Measurements from ENCODE around the gene C1D.

- TF ChIP-seq CTCF (IDR thresholded peaks at IDR 0.05) (no peak), ZFX (IDR thresholded peaks at IDR 0.05; ENCODE audit: borderline replicate concordance) (no peak)
Observed at GRCh38 chr2:68032702-68033101, 30.1 kb downstream of the C1D start.

Data from 22Rv1 (cell line).